Coronary artery (tissue), 2 donors: Measurements from ENCODE around the gene SLC20A1.

Experiments used
- DNase-seq: peaks from one replicate; pipeline ENCODE4 v3.0.0-alpha.2; 2017; ENCODE audit warnings: low spot score
- H3K27ac ChIP-seq, 2 donors: fragments of 200-600 bp; sonication (generic); one replicate each; pipeline ENCODE4 v1.5.1; 2016 to 2019
- H3K4me3 ChIP-seq: fragments of 200-600 bp; sonication (generic); 2 replicates; pipeline ENCODE4 v1.5.1; 2016; ENCODE audit warnings: mild to moderate bottlenecking, moderate library complexity
- TF ChIP-seq, protein P1 (sequence below): fragments of 200-600 bp; sonication (generic); IDR thresholded peaks from one replicate; pipeline ENCODE4 v1.5.1; 2019; ENCODE audit warnings: antibody characterized with exemption

SLC20A1 gene

DNA sequence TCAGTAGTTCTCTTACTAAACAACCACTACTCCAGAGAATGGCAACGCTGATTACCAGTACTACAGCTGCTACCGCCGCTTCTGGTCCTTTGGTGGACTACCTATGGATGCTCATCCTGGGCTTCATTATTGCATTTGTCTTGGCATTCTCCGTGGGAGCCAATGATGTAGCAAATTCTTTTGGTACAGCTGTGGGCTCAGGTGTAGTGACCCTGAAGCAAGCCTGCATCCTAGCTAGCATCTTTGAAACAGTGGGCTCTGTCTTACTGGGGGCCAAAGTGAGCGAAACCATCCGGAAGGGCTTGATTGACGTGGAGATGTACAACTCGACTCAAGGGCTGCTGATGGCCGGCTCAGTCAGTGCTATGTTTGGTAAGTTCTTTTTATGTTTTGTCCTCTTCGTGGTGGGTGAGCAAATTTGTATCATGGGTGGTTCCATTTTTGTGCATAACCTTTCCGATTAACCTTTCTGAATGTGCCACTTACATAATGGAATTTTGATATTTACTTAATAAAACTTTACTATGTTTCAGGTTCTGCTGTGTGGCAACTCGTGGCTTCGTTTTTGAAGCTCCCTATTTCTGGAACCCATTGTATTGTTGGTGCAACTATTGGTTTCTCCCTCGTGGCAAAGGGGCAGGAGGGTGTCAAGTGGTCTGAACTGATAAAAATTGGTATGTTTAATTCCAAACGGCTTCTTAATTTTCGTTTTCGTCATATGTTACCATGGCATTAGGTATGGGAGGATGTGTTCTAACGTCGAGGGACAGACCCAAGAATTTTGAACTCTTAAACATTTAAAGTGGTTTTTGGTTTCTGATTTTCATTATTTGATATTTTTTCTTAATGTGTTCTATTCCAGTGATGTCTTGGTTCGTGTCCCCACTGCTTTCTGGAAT is 1.3 kb downstream of the SLC20A1 start:
- DNase-seq = no peak
- Histone ChIP-seq H3K4me3 (peak overlapping the region; percentile 97), H3K27ac (no peak overlapping the region)
- TF ChIP-seq, protein P1, sequence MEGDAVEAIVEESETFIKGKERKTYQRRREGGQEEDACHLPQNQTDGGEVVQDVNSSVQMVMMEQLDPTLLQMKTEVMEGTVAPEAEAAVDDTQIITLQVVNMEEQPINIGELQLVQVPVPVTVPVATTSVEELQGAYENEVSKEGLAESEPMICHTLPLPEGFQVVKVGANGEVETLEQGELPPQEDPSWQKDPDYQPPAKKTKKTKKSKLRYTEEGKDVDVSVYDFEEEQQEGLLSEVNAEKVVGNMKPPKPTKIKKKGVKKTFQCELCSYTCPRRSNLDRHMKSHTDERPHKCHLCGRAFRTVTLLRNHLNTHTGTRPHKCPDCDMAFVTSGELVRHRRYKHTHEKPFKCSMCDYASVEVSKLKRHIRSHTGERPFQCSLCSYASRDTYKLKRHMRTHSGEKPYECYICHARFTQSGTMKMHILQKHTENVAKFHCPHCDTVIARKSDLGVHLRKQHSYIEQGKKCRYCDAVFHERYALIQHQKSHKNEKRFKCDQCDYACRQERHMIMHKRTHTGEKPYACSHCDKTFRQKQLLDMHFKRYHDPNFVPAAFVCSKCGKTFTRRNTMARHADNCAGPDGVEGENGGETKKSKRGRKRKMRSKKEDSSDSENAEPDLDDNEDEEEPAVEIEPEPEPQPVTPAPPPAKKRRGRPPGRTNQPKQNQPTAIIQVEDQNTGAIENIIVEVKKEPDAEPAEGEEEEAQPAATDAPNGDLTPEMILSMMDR = no peak

DNA sequence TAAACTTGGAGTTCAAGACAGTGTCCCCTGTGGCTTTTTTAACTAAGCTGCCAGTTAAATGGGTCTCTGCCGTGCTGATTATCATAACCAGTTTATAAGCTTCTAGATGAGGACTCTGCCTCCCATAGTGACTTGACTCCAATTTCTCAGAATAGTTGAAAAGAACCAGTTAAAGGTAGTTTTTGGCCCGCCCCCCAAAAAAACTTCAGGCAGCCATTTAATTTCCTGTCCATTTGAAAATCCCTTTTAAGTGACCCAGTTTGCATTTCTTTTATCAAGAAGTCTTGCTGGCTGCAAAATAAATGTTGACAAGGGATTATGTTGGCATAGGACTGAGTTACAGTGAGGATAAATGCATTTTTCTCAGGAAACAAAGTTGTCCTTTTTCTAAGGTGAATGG is 2.3 kb downstream of the SLC20A1 start:
- H3K4me3 ChIP-seq = peak overlapping the region; percentile 19
- TF ChIP-seq, protein P1 = no peak
- DNase-seq = no peak
- no peak overlapping the region for H3K27ac ChIP-seq

- no peak overlapping the region for H3K4me3 ChIP-seq
- DNase-seq = no peak
- no peak overlapping the region for H3K27ac ChIP-seq
- TF ChIP-seq, protein P1 = no peak
These were observed 10.9 kb downstream of the SLC20A1 start for GRCh38 chr2:112656679-112657078.

- no peak overlapping the region for H3K27ac ChIP-seq
- no peak overlapping the region for H3K4me3 ChIP-seq
- TF ChIP-seq, protein P1 = no peak
- no peak for DNase-seq
These were observed 12.6 kb downstream of the SLC20A1 start for GRCh38 chr2:112658301-112658700.

- TF ChIP-seq, protein P1 = no peak
- no peak overlapping the region for H3K27ac ChIP-seq
- H3K4me3 ChIP-seq = no peak overlapping the region
- DNase-seq = no peak
These were observed 13.3 kb downstream of the SLC20A1 start for GRCh38 chr2:112658839-112659667.

- Histone ChIP-seq H3K4me3 (no peak overlapping the region), H3K27ac (no peak overlapping the region)
- DNase-seq = no peak
- TF ChIP-seq, protein P1 = no peak
These were observed 14.4 kb downstream of the SLC20A1 start for GRCh38 chr2:112660138-112660537.
